ENCODE measurements around the gene CCNE1.
A peak's percentile ranks its signal among the peaks of the same experiment; 100 is the strongest.
"Not testable (repeated sequence)": the region's sequence is repeated elsewhere in the genome, so short reads cannot be mapped to it uniquely, and the experiment has no call there.

CCNE1 gene

DNA sequence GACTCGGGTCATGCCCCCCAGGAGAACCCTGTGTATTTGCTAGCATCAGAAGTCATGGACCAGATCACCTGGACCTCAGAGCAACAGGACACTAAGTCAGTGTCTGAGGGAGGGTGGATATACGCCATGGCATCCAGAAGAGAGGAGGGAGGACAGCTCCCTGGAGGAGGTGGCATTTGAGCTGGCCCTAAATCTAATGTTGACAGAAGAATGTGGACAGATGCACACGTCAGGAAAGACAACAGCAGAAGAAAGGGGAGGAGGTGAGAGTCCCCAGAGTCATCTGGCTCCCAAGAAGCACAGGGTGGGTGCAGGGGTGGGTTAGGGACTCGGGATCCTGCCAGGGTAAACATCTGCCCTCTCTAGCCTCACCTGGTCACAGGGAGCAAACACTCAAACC, 24.5 kb upstream of the CCNE1 start:
- no peak for DNase-seq (ENCODE audit: low spot score)

DNA sequence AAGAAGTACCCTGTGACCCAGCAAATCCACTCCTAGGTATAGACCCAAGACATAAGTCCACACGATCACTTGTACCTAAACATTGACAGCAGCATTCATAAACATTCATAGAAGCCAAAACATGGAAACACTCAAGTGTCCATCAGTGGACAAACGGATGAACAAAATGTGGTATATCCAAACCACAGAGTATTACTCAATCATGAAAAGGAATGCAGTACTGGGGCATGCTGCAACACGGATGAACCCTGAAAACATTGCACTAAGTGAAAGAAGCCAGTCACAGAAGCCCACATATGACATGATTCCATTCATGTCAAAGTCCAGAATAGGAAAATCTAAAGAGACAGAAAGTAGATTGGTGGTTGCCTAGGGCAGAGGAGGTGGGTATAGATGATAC, 22.8 kb upstream of the CCNE1 start:
- no peak for DNase-seq (ENCODE audit: low spot score)

DNA sequence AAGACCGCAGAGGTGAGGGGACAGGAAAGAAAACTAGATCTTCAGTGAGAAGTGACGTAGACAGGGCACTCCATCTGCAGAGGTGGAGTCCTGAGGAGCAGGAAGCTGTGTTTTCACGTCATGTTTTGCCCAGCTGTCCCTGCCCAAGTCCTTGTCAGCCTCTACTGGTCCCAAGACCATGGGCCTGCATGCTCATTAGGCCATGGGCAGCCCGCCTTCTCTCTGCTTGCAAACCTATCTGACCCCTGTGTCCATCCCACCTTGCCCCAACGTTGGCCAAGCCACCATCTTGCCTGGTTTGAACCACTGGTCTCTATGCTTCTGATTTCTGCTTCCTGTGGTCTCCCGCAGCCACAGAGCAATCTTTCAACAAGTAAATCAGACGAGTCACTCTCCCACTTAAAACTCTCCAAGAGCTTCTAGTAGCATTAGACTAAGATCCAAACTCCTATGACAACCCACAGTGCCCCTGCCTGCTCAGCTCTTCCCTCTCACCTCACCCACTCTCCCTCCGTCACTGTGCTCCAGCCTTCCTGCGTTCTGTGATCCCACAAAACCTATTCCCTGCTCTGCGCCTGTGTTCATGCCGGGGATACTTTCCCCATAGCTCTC, 18.6 kb upstream of the CCNE1 start:
- DNase-seq (ENCODE audit: low spot score), result no peak

DNA sequence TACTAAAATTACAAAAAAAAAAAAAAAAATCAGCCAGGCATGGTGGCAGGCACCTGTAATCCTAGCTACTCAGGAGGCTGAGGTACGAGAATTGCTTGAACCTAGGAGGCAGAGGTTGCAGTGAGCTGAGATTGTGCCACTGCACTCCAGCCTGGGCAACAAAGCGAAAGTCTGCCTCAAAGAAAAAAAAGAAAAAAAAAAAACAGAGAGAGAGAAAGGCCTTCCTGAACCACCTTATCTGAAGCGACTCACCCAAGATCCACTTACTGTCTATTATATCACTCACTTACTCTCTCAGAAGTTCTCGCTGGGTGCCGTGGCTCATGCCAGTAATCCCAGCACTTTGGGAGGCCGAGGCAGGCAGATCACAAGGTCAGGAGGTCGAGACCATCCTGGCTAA, 17.3 kb upstream of the CCNE1 start:
- not testable (repeated sequence) for DNase-seq (ENCODE audit: low spot score)

- DNase-seq (ENCODE audit: low spot score), result no peak
Observed at GRCh38 chr19:29795461-29796172, 16.2 kb upstream of the CCNE1 start.

- no peak for DNase-seq (ENCODE audit: low spot score)
Observed at GRCh38 chr19:29796173-29796573, 15.6 kb upstream of the CCNE1 start.

- no peak for DNase-seq (ENCODE audit: low spot score)
Observed at GRCh38 chr19:29798774-29799497, 12.9 kb upstream of the CCNE1 start.

- no peak for DNase-seq (ENCODE audit: low spot score)
Observed at GRCh38 chr19:29800100-29800825, 11.5 kb upstream of the CCNE1 start.

DNA sequence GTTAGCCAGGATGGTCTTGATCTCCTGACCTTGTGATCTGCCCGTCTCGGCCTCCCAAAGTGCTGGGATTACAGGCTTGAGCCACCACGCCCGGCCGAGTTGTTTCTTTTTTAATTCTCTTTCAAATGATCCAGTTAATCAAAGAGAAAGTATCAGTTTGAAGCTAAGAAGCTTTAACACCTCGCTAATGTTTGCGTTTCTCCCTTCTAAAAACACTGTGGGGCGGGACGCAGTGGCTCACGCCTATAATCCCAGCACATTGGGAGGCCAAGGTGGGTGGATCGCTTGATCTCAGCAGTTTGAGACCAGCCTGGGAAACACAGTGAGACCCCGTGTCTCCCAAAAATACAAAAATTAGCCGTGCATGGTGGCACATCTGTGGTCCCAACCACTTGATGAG, 7.8 kb upstream of the CCNE1 start:
- not testable (repeated sequence) for DNase-seq (ENCODE audit: low spot score)

- DNase-seq (ENCODE audit: low spot score), result no peak
Observed at GRCh38 chr19:29804493-29804892, 7.3 kb upstream of the CCNE1 start.

GRCh38 chr19:29805031-29805965, 6.5 kb upstream of the CCNE1 start:
- DNase-seq (ENCODE audit: low spot score), result no peak

- DNase-seq (ENCODE audit: low spot score), result peak; percentile 83
Observed at GRCh38 chr19:29806098-29806866, 5.5 kb upstream of the CCNE1 start.

- no peak for DNase-seq (ENCODE audit: low spot score)
Observed at GRCh38 chr19:29807178-29807577, 4.6 kb upstream of the CCNE1 start.

DNA sequence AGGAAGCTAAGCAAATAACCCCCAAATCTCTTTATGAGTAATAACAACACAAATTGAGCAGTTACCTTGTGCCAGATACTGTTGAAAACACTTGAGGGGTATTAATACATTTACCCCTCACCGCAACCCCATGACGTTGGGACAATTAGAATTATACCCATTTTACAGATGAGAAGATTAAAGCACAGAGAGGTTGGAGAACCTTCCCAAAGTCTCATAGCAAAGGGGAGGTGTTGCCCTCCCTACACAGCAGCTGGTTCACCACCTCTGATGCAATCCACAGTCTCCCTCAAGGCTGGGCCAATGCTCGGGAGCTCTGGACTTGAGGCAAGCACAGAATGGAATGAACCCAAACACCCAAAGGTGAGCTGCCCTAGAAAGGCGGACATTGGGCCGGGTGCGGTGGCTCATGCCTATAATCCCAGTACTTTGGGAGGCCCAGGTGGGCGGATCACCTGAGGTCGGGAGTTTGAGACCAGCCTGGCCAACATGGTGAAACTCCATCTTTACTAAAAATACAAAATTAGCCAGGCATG, 3.9 kb upstream of the CCNE1 start:
- no peak for DNase-seq (ENCODE audit: low spot score)

GRCh38 chr19:29809795-29810503, 1.8 kb upstream of the CCNE1 start:
- DNase-seq (ENCODE audit: low spot score), result no peak

- DNase-seq (ENCODE audit: low spot score), result no peak
Observed at GRCh38 chr19:29810504-29810871, 1.3 kb upstream of the CCNE1 start.

- no peak for DNase-seq (ENCODE audit: low spot score)
Observed at GRCh38 chr19:29812080-29812880, 489 bp downstream of the CCNE1 start.

DNA sequence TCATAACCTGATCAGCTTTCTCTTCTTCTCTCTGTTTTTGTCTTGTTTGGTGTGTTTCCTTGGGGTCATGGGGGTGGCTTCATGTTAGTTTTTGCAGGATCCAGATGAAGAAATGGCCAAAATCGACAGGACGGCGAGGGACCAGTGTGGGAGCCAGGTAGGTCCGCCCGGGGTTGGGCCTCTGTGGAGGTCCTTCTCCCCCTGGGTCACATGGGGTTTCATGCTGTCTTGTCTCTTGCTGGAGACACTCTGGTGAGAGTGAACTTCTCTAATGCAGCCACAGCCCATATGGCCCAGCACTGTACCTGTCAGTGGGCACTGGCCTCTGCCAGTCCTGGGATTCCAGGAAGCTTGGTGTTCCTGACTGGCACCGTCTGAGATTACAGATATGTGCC, 1.1 kb downstream of the CCNE1 start:
- no peak for DNase-seq (ENCODE audit: low spot score)

DNA sequence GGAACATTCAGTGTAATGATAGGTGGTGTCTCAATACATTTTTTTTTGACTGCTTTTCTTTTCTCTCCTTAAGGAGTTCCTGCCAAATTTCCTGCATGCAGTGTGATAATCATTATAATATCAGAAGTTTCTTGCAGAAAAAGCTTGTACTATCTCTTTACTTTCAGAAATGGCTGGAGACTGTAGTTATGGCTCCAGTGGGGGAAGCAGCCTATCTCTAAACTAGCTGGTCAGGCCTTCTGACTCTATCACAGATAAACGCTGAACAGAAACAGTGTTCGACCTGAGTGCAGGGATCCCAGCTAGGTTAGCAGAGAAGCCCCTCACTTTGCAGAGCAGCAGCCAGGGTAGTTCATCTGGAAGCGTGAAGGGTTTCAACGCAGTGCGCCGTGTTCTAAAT, 1.9 kb downstream of the CCNE1 start:
- DNase-seq (ENCODE audit: low spot score), result no peak
